ENCODE data around the gene HNF4A. TPM values are rescaled to one million over a fixed set of nuclear protein-coding genes. Genes with fewer than 3 reads are reported as not detected.
A peak's percentile ranks its signal among the peaks of the same experiment; 100 is the strongest.

Gene HNF4A
- total RNA-seq, 1 experiment from 2014 or later, result not detected

- DNase-seq (ENCODE audit: low read depth), result no peak
Measured at GRCh38 chr20:44405785-44406571, 50.5 kb downstream of the HNF4A start.

- no peak for DNase-seq (ENCODE audit: low read depth)
Measured at GRCh38 chr20:44406572-44407137, 51.2 kb downstream of the HNF4A start.

DNA sequence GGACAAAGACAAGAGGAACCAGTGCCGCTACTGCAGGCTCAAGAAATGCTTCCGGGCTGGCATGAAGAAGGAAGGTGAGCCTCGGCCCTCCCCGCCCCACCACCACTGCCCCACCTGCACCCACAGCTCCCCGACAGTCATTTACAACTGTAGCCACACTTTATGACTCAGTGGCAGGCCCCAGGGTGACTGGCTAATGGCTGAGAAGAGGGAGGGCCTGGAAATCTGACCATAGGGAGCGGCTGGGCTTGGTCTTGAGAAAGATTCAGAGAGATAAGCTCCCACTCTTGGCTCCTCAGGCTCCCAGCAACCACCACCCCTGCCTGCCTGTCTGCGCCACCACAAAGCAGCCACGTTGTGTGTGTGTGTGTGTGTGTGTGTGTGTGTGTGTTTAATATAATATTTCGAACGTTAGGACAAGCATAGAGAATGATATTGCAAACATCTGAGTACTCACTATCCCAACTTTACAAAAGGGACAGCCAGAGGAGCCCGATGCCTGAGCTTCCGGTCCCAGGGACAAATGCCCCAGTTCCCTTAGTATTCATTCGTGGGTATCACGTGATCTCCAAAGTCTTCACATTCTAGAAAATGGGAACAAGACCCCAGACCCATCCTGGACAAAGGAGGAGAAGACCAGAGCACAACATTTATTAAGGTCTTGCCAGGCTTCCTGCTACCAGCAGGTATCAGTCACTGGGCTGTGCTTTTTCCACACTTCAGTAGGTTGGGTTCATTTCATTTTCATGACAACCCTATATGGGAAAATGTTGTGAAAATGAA lies 52.1 kb downstream of the HNF4A start:
- peak; percentile 47 for DNase-seq (ENCODE audit: low read depth)

DNA sequence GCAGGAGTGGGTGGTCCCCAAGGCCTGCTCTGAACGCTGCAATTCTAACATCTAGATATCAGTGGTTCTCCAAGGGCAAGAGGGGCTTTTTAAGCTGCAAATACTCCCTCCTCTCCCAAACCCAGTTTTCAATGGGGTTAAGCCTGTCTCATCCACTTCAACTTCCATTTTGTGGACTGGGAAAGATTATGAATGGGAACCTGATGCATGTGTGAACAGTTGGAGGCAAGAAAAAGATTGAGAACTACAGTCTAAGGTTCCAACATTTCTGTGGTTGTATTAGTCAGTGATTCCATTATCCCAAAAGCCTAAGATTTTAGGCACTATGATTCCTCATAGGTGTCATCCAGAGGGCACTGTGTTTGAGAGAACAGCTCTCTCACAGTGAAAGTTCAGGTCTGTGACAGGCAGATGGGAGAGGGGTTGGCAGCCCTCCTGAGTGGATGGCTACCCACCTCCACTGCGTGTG lies 53.7 kb downstream of the HNF4A start:
- DNase-seq (ENCODE audit: low read depth), result peak; percentile 68

DNA sequence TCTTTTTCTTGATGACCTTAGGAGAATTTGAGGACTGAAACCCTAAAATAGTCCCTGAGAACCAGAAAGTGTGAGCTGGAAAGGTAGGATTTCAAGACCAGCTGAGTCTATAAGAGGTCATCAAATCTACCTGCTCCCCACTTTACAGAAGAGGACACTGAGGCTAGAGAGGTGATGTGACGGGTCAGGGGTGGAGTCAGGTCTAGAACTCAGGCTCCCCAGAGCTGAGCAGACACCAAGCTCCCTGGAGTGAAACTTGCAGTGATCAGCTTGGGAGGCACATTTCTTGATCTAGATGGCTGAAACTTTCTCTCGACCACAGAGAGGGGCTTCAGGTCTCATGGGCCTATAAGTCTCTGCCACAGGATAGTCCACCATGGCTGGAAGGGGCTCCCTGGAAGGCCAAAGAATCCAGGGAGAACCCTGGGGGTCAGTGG lies 55.1 kb downstream of the HNF4A start:
- no peak for DNase-seq (ENCODE audit: low read depth)

DNA sequence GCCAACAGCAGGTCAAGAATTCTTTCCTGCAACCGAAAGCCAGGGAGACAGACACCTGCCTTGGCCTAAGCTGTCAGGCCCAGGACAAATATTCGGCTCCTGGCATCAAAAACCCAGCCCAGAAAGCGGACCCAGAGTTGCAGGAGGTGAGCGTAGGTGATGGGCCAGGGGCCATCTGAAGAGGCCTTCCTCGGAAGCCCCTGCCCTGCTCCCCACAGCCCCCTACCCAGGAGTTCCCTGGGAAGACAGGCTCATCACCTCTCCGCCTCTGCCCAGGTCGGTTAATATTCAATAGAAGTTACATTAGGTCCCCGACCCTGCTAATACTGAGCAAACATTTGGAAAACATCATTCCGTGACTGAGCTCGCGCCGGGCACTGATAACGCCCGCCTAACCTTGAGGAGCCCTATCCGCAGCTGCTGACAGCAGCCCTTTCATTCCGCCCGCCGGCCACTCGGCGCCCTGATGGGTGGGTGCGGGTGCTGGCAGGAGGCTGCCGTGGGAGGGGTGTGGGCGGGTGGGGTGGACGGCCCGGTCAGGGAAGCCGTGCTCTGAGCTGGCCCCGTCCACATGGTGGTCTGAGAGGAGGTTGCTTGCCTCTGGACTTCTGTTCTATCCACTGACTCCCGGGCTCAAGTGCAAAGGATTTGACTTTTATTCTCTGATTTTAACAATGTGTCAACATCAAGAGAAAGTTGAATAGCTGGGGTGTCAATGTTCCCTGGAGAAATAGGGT lies 55.7 kb downstream of the HNF4A start:
- no peak for DNase-seq (ENCODE audit: low read depth)

DNA sequence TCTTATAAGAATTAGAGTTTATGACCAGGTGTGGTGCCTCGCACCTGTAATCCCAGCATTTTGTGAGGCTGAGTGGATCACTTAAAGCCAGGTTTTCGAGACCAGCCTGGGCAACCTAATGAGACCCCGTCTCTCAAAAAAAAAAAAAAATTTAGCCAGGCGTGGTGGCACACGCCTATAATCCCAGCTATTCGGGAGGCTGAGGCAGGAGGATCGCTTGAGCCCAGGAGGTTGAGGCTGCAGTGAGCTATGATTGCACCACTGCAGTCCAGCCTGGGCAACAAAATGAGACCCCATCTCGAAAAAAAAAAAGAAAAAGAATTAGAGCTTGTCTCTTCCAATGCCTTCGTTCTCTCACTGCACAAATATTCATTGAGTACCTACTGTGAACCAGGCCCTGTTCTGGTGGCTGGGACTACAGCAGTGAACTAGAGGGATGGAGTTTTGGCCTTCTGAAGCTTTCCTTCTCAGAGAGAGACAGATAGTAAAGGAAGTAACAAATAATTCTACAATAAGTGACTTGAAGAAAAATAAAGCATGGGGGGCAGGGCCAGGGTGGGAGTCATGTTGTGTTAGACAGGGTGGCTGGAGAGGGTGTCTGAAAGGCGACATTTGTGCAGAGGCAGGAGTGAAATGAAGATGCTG lies 56.4 kb downstream of the HNF4A start:
- DNase-seq (ENCODE audit: low read depth), result no peak

DNA sequence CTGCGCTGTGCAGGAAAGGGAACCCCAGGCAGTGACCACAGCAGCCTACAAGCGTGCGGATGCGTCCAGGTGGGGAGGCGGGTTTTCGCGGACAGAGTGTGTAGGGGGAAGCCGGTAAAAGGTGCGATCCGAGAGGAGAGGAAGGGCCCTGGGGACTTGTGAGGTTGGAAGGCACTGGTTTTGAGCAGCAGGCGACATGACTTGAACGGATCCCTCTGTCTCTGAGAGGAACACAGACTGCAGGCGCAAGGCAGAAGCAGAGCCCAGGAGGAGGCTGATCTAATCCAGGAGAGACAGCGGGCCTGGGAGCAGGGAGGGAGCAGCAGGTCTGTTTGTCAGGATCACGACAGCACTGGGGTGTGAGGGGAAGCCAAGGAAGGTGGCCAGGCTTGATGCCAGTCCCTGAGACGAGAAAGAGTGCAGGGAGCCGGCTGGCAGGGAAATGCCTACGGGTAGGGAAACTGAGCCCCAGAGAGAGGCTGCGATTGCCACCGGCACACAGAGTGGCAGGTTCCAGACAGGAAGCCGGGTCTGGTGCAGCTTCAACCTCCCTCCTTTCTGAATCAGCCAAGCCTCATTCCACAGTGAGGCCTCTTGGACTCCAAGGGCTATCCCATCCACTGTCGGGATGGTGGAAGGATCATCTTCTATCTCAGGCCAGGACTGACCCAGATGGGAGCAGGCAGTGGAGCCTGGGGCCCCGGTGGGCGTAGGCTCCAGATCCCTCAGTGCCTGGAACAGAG lies 57.1 kb downstream of the HNF4A start:
- DNase-seq (ENCODE audit: low read depth), result no peak

GRCh38 chr20:44413575-44414345 lies 58.3 kb downstream of the HNF4A start:
- no peak for DNase-seq (ENCODE audit: low read depth)

DNA sequence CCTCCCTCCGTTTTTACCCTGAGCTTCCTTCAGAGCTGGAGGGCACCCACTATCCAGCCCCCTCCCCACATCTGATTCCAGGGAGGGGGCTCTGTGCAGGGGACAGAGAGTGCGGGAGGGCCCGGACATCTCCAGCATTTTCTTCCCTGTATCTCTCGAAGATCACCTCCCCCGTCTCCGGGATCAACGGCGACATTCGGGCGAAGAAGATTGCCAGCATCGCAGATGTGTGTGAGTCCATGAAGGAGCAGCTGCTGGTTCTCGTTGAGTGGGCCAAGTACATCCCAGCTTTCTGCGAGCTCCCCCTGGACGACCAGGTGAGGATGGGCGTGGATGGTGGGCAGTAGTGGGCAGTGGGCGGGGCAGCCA lies 58.8 kb downstream of the HNF4A start:
- no peak for DNase-seq (ENCODE audit: low read depth)

GRCh38 chr20:44414808-44415207 lies 59.3 kb downstream of the HNF4A start:
- DNase-seq (ENCODE audit: low read depth), result no peak

GRCh38 chr20:44415833-44416715 lies 60.6 kb downstream of the HNF4A start:
- no peak for DNase-seq (ENCODE audit: low read depth)

DNA sequence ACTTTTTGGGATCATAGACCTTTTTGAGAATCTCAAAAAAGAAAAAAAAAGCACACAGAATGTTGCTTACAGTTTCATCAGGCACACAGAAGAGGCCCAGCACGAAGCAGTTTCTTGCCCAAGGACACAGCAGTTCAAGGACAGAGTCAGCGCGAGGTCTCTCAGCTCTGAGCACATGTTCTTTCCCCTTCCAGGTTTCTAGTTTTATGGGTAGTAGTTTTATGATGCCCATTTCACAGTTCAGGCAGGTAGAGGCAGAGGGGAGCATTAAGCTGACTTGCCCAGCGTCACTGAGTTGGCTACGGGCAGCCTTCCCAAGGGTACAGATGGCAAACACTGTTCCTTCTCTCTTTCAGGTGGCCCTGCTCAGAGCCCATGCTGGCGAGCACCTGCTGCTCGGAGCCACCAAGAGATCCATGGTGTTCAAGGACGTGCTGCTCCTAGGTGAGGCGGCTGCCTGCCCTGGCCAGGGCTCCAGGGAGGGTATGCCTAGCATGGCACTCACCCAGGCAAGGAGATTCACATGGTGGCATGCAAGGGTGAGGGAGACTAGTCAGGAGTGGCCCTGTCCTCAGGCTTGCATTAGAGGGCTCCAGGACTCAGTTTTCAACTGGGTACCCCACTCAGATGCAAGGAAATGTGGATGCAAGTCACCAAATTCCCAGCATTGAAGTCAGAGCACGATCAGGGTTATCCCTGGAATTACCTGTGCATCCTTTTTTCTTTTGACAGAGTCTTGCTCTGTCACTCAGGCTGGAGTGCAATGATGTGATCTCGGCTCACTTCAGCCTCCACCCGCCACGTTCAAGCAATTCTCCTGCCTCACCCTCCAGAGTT lies 62.8 kb downstream of the HNF4A start:
- no peak for DNase-seq (ENCODE audit: low read depth)

- no peak for DNase-seq (ENCODE audit: low read depth)
Measured at GRCh38 chr20:44419131-44419844, 63.8 kb downstream of the HNF4A start.

DNA sequence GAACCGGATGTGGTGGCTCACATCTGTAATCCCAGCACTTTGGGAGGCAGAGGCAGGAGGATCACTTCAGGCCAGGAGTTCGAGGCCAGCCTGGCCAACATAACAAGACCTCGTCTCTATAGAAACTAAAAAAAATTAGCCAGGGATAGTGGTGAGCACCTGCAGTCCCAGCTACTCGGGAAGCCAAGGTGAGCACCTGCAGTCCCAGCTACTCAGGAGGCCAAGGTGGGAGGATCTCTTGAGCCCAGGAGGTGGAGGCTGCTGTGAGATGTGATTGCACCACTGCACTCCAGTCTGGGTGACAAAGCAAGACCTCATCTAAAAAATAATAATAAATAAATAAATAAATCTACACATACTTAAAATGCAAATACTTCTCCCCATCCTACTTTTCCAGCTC lies 65.0 kb downstream of the HNF4A start:
- DNase-seq (ENCODE audit: low read depth), result no peak

DNA sequence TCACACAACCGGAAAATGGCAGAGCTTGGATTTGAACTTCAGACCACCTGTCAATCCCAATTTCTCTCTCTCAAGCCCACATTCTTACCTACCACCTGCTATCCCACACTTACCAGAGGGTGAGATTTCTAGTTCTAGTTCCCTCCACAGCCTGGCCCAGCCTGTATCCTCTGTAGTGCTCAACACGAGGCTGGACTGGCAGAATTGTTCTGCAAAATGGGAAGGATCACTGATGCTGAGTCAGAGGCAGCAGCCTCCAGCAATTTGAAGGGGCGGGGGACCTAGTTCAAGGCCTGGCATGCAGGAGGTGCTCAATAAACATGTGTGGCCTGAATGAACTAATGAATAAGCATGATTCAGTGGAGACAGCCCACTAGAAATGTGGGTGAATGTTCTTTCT lies 66.6 kb downstream of the HNF4A start:
- peak; percentile 29 for DNase-seq (ENCODE audit: low read depth)

DNA sequence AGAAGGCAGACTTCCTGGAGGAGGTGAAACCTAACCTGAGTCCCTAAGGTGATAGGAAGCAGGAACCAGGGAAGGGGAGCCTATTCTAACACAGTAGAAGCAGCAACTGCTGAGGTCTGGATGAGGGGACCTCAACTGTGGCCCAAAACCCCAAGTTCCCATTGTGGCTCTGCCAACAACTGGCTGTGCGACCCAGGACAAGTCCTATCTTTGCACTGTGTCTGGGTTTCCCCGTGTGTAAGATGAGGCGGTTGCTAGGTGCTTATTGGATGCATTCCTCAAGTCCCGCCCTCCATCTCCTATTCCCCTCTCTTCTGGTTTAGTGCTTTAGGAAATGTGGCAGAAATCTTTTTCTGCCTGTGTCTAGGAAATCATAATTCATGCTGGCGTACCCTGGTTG lies 68.0 kb downstream of the HNF4A start:
- DNase-seq (ENCODE audit: low read depth), result no peak

All from LHCN-M2 (cell line).